Psoas muscle (tissue), 8 donors: ENCODE results near the gene A3GALT2. TPM values are rescaled to one million over a fixed set of nuclear protein-coding genes. Genes with fewer than 3 reads are reported as not detected.

ENCODE experiments used
- ATAC-seq, 4 donors: fragments of 200-7000 bp; cut with Tn5 transposase; one replicate each; pipeline ENCODE4 v1.9.1; 2020; ENCODE audit warnings: moderate library complexity in 3 of 4, mild to moderate bottlenecking in 2 of 4
- DNase-seq, 2 donors: peaks; one replicate each; pipeline ENCODE4 v3.0.0-alpha.2; 2020
- H3K27ac ChIP-seq: fragments of 200-600 bp; one replicate; pipeline ENCODE4 v1.8.0; 2022
- H3K27me3 ChIP-seq, 3 donors: fragments of 200-600 bp in 1 of 3; one replicate each; pipeline versions ENCODE4 v1.6.1 to v1.8.0; 2013 to 2022; ENCODE audit warnings: low read length in 2 of 3, mild to moderate bottlenecking in 2 of 3, moderate library complexity in 1 of 3; ENCODE audit not compliant: insufficient read depth in 3 of 3
- H3K36me3 ChIP-seq, 2 donors: fragments of 200-600 bp in 1 of 2; one replicate each; pipeline versions ENCODE4 v1.6.1 to v1.8.0; 2013 to 2022; ENCODE audit warnings: low read depth in 1 of 2, mild to moderate bottlenecking in 1 of 2, moderate library complexity in 1 of 2; ENCODE audit not compliant: insufficient read depth in 1 of 2
- H3K4me1 ChIP-seq: fragments of 200-600 bp; one replicate; pipeline ENCODE4 v1.8.0; 2022
- H3K4me3 ChIP-seq: fragments of 200-600 bp; one replicate; pipeline ENCODE4 v1.8.0; 2022; ENCODE audit warnings: mild to moderate bottlenecking
- H3K9me3 ChIP-seq: fragments of 200-600 bp; one replicate; pipeline ENCODE4 v1.8.0; 2022
- WGBS, 3 donors: extraction: QIAGEN DNeasy Blood & Tissue Kit; methylation state at CpG; one replicate each; pipeline versions ENCODE4 v1.1.6 to v1.1.7; 2013; 5-methylcytosine and 5-hydroxymethylcytosine counted together
- intact Hi-C, 2 donors: fragments of 100-400 bp; cut with DNase I; formaldehyde crosslinking; loops; one replicate each; pipeline versions ENCODE4 v1.11.0 to v1.14.2; 2022
- polyA plus RNA-seq, 3 donors: library from polyadenylated mRNA; stranded (reverse); fragments of 200-250 nt; gene quantifications; one replicate each; pipeline ENCODE4 v1.2.3, GENCODE V29; 2013
- total RNA-seq, 4 donors: library from RNA; stranded (reverse); fragmentation: NEBNext Ultra II Directional in 2 of 4; extraction: Animal tissue kit (Norgen Biotek cat#: 25700) in 2 of 4; gene quantifications; one replicate each; pipeline versions ENCODE4 v1.2.1 to v1.2.4, GENCODE V29; 2021 to 2023
- TF ChIP-seq, protein P1 (sequence below): fragments of 200-600 bp; IDR thresholded peaks from one replicate; pipeline ENCODE4 v1.8.0; 2022; ENCODE audit warnings: antibody characterized with exemption
- donor health status: healthy with polysubstance abuse.
- donor health status: DM: no; HTN: no; CAD: no; lungs with moderate emphysema.
- donor health status: Bipolar disorder and iron deficiency.
- donor health status: healthy.
- donor health status: DM: yes; HTN: yes; CAD: no.
- donor health status: DM: no; HTN: no; CAD: no.
- donor health status: DM: no; HTN: no; CAD: no.
- donor health status: DM: yes; HTN: yes; CAD: no.

Gene A3GALT2
- total and polyA plus RNA-seq, 7 donors = not detected

- DNase-seq = no peak
- Histone ChIP-seq H3K27me3 (no peaks in the 10 kb centered on the region), H3K27ac (no peak overlapping the region), H3K4me1 (peaks cover 39% of the 10 kb centered on the region), H3K4me3 (no peak overlapping the region), H3K36me3 (peaks cover 0 to 30% of the 10 kb centered on the region in 2 donors), H3K9me3 (no peaks in the 10 kb centered on the region)
- TF ChIP-seq, protein P1, sequence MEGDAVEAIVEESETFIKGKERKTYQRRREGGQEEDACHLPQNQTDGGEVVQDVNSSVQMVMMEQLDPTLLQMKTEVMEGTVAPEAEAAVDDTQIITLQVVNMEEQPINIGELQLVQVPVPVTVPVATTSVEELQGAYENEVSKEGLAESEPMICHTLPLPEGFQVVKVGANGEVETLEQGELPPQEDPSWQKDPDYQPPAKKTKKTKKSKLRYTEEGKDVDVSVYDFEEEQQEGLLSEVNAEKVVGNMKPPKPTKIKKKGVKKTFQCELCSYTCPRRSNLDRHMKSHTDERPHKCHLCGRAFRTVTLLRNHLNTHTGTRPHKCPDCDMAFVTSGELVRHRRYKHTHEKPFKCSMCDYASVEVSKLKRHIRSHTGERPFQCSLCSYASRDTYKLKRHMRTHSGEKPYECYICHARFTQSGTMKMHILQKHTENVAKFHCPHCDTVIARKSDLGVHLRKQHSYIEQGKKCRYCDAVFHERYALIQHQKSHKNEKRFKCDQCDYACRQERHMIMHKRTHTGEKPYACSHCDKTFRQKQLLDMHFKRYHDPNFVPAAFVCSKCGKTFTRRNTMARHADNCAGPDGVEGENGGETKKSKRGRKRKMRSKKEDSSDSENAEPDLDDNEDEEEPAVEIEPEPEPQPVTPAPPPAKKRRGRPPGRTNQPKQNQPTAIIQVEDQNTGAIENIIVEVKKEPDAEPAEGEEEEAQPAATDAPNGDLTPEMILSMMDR = no peak
- WGBS, 3 donors = 89 to 91% (median 89%) methylated on average over 13 to 15 of the region's 15 CpGs
- ATAC-seq = no peak
- intact Hi-C loops = loop anchor here (1.0 to 10.0 kb wide), 6 partner anchors 36 to 244 kb away; no protein-coding TSS in a partner anchor
These were observed 47.5 kb upstream of the A3GALT2 start for GRCh38 chr1:33368431-33368830.

GRCh38 chr1:33367485-33368405, 46.8 kb upstream of the A3GALT2 start:
- TF ChIP-seq, protein P1 = peak; percentile 98
- Histone ChIP-seq H3K9me3 (no peaks in the 10 kb centered on the region), H3K27me3 (no peaks in the 10 kb centered on the region), H3K36me3 (peaks cover 0 to 29% of the 10 kb centered on the region in 2 donors), H3K4me3 (no peak overlapping the region), H3K27ac (peak overlapping the region; percentile 88), H3K4me1 (peaks cover 44% of the 10 kb centered on the region)
- peak; percentile 86 to 95 for DNase-seq
- ATAC-seq = peak; percentile 72 to 80 (median 76)
- WGBS, 3 donors = 31 to 35% (median 33%) methylated on average over 22 to 23 of the region's 23 CpGs
- intact Hi-C loops = loop anchor here (1.0 to 10.0 kb wide), 8 partner anchors 35 to 243 kb away; no protein-coding TSS in a partner anchor

DNA sequence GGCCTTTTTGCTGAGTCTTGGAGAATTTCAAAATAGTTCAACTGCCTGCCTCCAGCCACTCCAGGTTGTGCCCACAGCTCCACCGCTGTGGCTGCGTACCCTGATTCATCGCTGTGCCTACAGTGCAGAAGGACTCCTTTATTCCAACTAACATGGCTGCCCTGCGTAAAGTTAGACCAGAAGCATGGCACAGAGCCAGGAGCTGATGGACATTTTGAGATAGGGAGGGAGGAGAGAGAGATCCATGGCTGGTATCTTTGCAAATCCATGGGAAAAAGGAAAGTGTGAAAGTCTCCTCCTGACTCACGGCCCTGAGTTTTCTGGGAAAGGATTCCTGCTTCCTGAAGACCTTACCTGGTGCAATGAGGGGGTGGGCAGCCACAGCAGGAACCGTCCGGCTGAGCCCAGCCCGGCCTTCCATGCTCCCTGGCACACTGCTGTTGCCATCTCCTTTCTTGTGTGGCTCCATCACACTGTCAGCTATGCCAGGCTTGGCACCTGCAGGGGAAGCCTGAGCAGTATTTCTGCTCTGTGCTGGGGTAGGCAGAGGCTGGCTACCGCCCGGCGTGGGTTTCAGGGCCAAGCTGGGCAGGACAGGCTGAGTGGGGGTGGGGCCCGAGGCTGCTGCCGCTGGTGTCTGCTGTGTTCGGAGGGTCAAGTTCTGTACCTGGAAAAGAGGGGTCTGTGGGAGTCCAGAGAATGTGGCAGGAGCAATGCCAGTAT, 46.0 kb upstream of the A3GALT2 start:
- 43 to 46% (median 44%) methylated on average over 14 of the region's 14 CpGs for WGBS, 3 donors
- no peaks in the 10 kb centered on the region for H3K27me3 ChIP-seq
- ATAC-seq = peak; percentile 34 to 55 (median 42)
- no peaks in the 10 kb centered on the region for H3K9me3 ChIP-seq
- peak; percentile 37 to 75 for DNase-seq
- H3K27ac ChIP-seq = peak overlapping the region; percentile 88
- intact Hi-C loops = loop anchor here (1.0 to 10.0 kb wide), 7 partner anchors 35 to 242 kb away; no protein-coding TSS in a partner anchor
- TF ChIP-seq, protein P1 = no peak
- H3K36me3 ChIP-seq = peaks cover 0 to 26% of the 10 kb centered on the region in 2 donors
- peaks cover 51% of the 10 kb centered on the region for H3K4me1 ChIP-seq
- H3K4me3 ChIP-seq = no peak overlapping the region

DNA sequence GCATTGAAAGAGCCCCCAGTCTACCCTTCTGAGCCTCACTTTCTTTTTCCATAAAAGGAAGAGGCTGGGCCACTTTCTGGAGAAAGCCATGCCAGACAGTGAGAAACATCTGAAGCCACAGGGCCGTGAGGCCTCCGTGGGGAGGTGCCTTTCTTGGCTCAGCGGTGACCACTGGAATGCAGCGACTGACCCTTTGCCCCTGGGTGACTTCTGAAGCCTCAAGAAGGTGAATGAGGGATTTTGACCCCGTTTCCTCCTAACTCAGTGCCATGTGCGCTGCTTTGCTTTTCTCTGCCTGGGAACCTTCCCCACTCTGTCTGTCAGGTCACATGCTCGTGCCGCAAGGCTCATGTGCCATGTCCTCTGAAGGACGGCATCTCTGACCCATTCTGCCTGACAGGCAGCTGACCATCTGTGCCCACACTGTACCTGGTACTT, 44.7 kb upstream of the A3GALT2 start:
- H3K36me3 ChIP-seq = peaks cover 0 to 24% of the 10 kb centered on the region in 2 donors
- TF ChIP-seq, protein P1 = no peak
- DNase-seq (peak; percentile 63 to 82), ATAC-seq (peak; percentile 83 to 89 (median 88))
- H3K4me3 ChIP-seq = no peak overlapping the region
- intact Hi-C loops = loop anchor here (1.0 to 10.0 kb wide), 6 partner anchors 15 to 241 kb away; no protein-coding TSS in a partner anchor
- H3K4me1 ChIP-seq = peaks cover 54% of the 10 kb centered on the region
- no peaks in the 10 kb centered on the region for H3K9me3 ChIP-seq
- 16 to 30% (median 17%) methylated on average over 9 of the region's 9 CpGs for WGBS, 3 donors
- no peaks in the 10 kb centered on the region for H3K27me3 ChIP-seq
- H3K27ac ChIP-seq = peak overlapping the region; percentile 88
